H1 (cell line): Measurements from ENCODE around the gene WDR7. TPM values are rescaled to one million over a fixed set of nuclear protein-coding genes. Genes with fewer than 3 reads are reported as not detected.

Source experiments
- CTCF ChIA-PET: fragments of 300-600 bp; sonication (Branson Sonifier 250); formaldehyde crosslinking; loops from one replicate; lab custom pipeline; 2021; ENCODE audit not compliant: partially characterized antibody; lab: Charles Lee
- POLR2A ChIA-PET: fragments of 300-600 bp; sonication (Branson Sonifier 250); formaldehyde crosslinking; loops from one replicate; lab custom pipeline; 2021; ENCODE audit warnings: inconsistent platforms; ENCODE audit not compliant: partially characterized antibody; lab: Charles Lee
- DNase-seq, 2 experiments: peaks; one replicate each; pipeline versions ENCODE4 v3.0.0 to v3.0.0-alpha.2; 2010 to 2022; ENCODE audit warnings: low spot score in 2 of 2, low read depth in 1 of 2, mixed read lengths in 1 of 2
- FAIRE-seq: peaks from 2 replicates; lab custom pipeline; 2011; peaks lifted over from hg19 to GRCh38; lab: Jason Lieb, UNC
- H2AFZ ChIP-seq: 2 replicates; pipeline ENCODE4 v1.8.1; 2012; ENCODE audit warnings: low read length, inconsistent platforms
- H2AK5ac ChIP-seq: 2 replicates; pipeline ENCODE4 v1.6.1; 2013; ENCODE audit warnings: low read depth, low read length
- H2BK120ac ChIP-seq: replicated peaks from 2 replicates; pipeline ENCODE3; 2013; ENCODE audit warnings: low read depth, low read length, inconsistent platforms
- H2BK12ac ChIP-seq: 2 replicates; pipeline ENCODE4 v1.6.1; 2013; ENCODE audit warnings: low read depth, low read length
- H2BK15ac ChIP-seq: 2 replicates; pipeline ENCODE4 v1.6.1; 2013; ENCODE audit warnings: low read length
- H2BK20ac ChIP-seq: 2 replicates; pipeline ENCODE4 v1.6.1; 2013; ENCODE audit warnings: low read length
- H2BK5ac ChIP-seq: 2 replicates; pipeline ENCODE4 v1.6.1; 2013; ENCODE audit warnings: low read depth, low read length
- H3K14ac ChIP-seq: 2 replicates; pipeline ENCODE4 v1.6.1; 2013; ENCODE audit warnings: inconsistent platforms; ENCODE audit not compliant: insufficient read length
- H3K18ac ChIP-seq: 2 replicates; pipeline ENCODE4 v1.6.1; 2013; ENCODE audit warnings: low read length; ENCODE audit errors: extremely low read depth
- H3K23ac ChIP-seq: 2 replicates; pipeline ENCODE4 v1.6.1; 2013; ENCODE audit warnings: inconsistent platforms; ENCODE audit not compliant: insufficient read length
- H3K23me2 ChIP-seq: 2 replicates; pipeline ENCODE4 v1.6.1; 2013; ENCODE audit warnings: low read depth, low read length
- H3K27ac ChIP-seq: 2 replicates; pipeline ENCODE4 v1.6.1; 2011; ENCODE audit warnings: low read depth, low read length, inconsistent platforms
- H3K27me3 ChIP-seq, 4 experiments: replicated peaks in 1 of 4; 1 replicate in 1 of 4; 2 replicates in 3 of 4; pipeline versions ENCODE4 v1.6.1 to v1.8.1; 2011 to 2013; ENCODE audit warnings: low read length in 3 of 4, mild to moderate bottlenecking in 3 of 4, inconsistent platforms in 2 of 4, mixed read lengths in 2 of 4, moderate library complexity in 1 of 4; ENCODE audit not compliant: control insufficient read depth in 3 of 4, insufficient read depth in 3 of 4; ENCODE audit errors: extremely low read depth in 1 of 4
- H3K36me3 ChIP-seq, 4 experiments: 2 replicates each; pipeline versions ENCODE4 v1.6.1 to v1.8.1; 2011 to 2013; ENCODE audit warnings: mild to moderate bottlenecking in 4 of 4, low read length in 3 of 4, moderate library complexity in 2 of 4, control low read depth in 1 of 4, inconsistent platforms in 1 of 4; ENCODE audit not compliant: insufficient read depth in 4 of 4, control insufficient read depth in 2 of 4
- H3K4ac ChIP-seq: replicated peaks from 2 replicates; pipeline ENCODE3; 2013; ENCODE audit warnings: low read length, low read depth, mixed read lengths, inconsistent platforms; ENCODE audit not compliant: insufficient read length
- H3K4me1 ChIP-seq, 4 experiments: replicated peaks in 1 of 4; 1 replicate in 1 of 4; 2 replicates in 3 of 4; pipeline versions ENCODE4 v1.6.1 to v1.8.1; 2011 to 2013; ENCODE audit warnings: low read length in 3 of 4, inconsistent platforms in 2 of 4, mixed read lengths in 1 of 4; ENCODE audit not compliant: insufficient read depth in 4 of 4, control insufficient read depth in 3 of 4
- H3K4me2 ChIP-seq, 2 experiments: 2 replicates each; pipeline versions ENCODE4 v1.6.1 to v1.8.1; 2011 to 2013; ENCODE audit warnings: low read depth in 2 of 2, low read length in 2 of 2, control low read depth in 1 of 2, inconsistent platforms in 1 of 2, mild to moderate bottlenecking in 1 of 2; ENCODE audit not compliant: insufficient read depth in 1 of 2
- H3K4me3 ChIP-seq, 4 experiments: fragments of 200-600, 300-600 bp in 1 of 4; sonication (generic), shearing (Covaris generic), sonication (Bioruptor Twin) in 1 of 4; 2 replicates each; pipeline versions ENCODE4 v1.5.1 to v1.8.1; 2011 to 2016; ENCODE audit warnings: low read length in 4 of 4, low read depth in 3 of 4, control low read depth in 2 of 4, inconsistent platforms in 2 of 4, mild to moderate bottlenecking in 2 of 4, mixed read lengths in 1 of 4, moderate library complexity in 1 of 4; ENCODE audit not compliant: insufficient read depth in 2 of 4; ENCODE audit errors: extremely low read depth in 1 of 4
- H3K56ac ChIP-seq: replicated peaks from 2 replicates; pipeline ENCODE3; 2013; ENCODE audit warnings: low read depth, mild to moderate bottlenecking, mixed read lengths, low read length, inconsistent platforms; ENCODE audit not compliant: insufficient read length
- H3K79me1 ChIP-seq: 2 replicates; pipeline ENCODE4 v1.6.1; 2013; ENCODE audit warnings: low read depth, low read length, control low read depth
- H3K79me2 ChIP-seq, 2 experiments: 2 replicates each; pipeline versions ENCODE4 v1.6.1 to v1.8.1; 2012 to 2013; ENCODE audit warnings: low read length in 2 of 2, mild to moderate bottlenecking in 2 of 2, inconsistent platforms in 1 of 2; ENCODE audit not compliant: insufficient read depth in 2 of 2, control insufficient read depth in 1 of 2
- H3K9ac ChIP-seq, 4 experiments: replicated peaks in 1 of 4; 1 replicate in 1 of 4; 2 replicates in 3 of 4; pipeline versions ENCODE4 v1.6.1 to v1.8.1; 2011 to 2013; ENCODE audit warnings: low read depth in 3 of 4, low read length in 3 of 4, control low read depth in 2 of 4, mild to moderate bottlenecking in 2 of 4, moderate library complexity in 2 of 4, inconsistent platforms in 1 of 4; ENCODE audit errors: extremely low read depth in 1 of 4
- H3K9me3 ChIP-seq, 2 experiments: 2 replicates each; pipeline versions ENCODE4 v1.6.1 to v1.8.1; 2012 to 2013; ENCODE audit warnings: mild to moderate bottlenecking in 2 of 2, moderate library complexity in 2 of 2, control low read depth in 1 of 2, inconsistent platforms in 1 of 2, low read depth in 1 of 2, low read length in 1 of 2, mixed read lengths in 1 of 2; ENCODE audit not compliant: insufficient read depth in 2 of 2
- H4K20me1 ChIP-seq, 2 experiments: replicated peaks in 1 of 2; 2 replicates each; pipeline versions ENCODE3 to v1.8.1; 2011 to 2013; ENCODE audit warnings: inconsistent platforms in 2 of 2, low read length in 2 of 2, mild to moderate bottlenecking in 1 of 2; ENCODE audit not compliant: insufficient read depth in 2 of 2, control insufficient read depth in 1 of 2
- H4K5ac ChIP-seq: 2 replicates; pipeline ENCODE4 v1.6.1; 2013; ENCODE audit warnings: low read length, low read depth, mixed read lengths, inconsistent platforms; ENCODE audit not compliant: insufficient read length
- H4K8ac ChIP-seq: 2 replicates; pipeline ENCODE4 v1.8.0; 2013; ENCODE audit warnings: mild to moderate bottlenecking, moderate library complexity, low read length, inconsistent platforms; ENCODE audit not compliant: insufficient read depth; ENCODE audit errors: extremely low read depth
- H4K91ac ChIP-seq: replicated peaks from 2 replicates; pipeline ENCODE3; 2013; ENCODE audit warnings: low read length, mixed read lengths, inconsistent platforms; ENCODE audit not compliant: insufficient read length
- ASH2L ChIP-seq: fragments of 200-600, 300-600 bp; sonication (generic); IDR thresholded peaks from one replicate; pipeline ENCODE4 v1.7.1; 2017; ENCODE audit warnings: low read length
- CEBPB ChIP-seq: IDR thresholded peaks from 2 replicates; pipeline ENCODE4 v1.6.1; 2012; ENCODE audit warnings: low read depth, low read length
- CTCF ChIP-seq, 3 experiments: IDR thresholded peaks; 1 replicate in 2 of 3; 2 replicates in 1 of 3; pipeline versions ENCODE4 v1.5.1 to v1.6.1; 2011; ENCODE audit warnings: low read length in 3 of 3, mild to moderate bottlenecking in 3 of 3, inconsistent platforms in 2 of 3, low read depth in 1 of 3, moderate library complexity in 1 of 3; ENCODE audit not compliant: insufficient read depth in 1 of 3; ENCODE audit errors: control extremely low read depth in 1 of 3
- MAFK ChIP-seq: IDR thresholded peaks from 2 replicates; pipeline ENCODE4 v1.6.1; 2012; ENCODE audit warnings: low read depth, mild to moderate bottlenecking, improper control_type of control experiment, low read length
- POU5F1 ChIP-seq: IDR thresholded peaks from 2 replicates; pipeline ENCODE4 v1.6.1; 2011; ENCODE audit warnings: low read depth, mild to moderate bottlenecking, low read length, moderate library complexity
- TAF7 ChIP-seq: optimal IDR thresholded peaks from 2 replicates; pipeline ENCODE3; 2011; ENCODE audit warnings: low read depth, mild to moderate bottlenecking, inconsistent platforms, low read length, moderate library complexity, borderline replicate concordance
- TEAD4 ChIP-seq: IDR thresholded peaks from 2 replicates; pipeline ENCODE4 v1.6.1; 2012; ENCODE audit warnings: low read depth, low read length, inconsistent platforms, mixed read lengths
- USF2 ChIP-seq: IDR thresholded peaks from 2 replicates; pipeline ENCODE4 v1.6.1; 2011; ENCODE audit warnings: low read length, improper control_type of control experiment
- ZNF274 ChIP-seq: IDR thresholded peaks from 2 replicates; pipeline ENCODE4 v1.7.0; 2012; ENCODE audit warnings: low read length, borderline replicate concordance; ENCODE audit errors: extremely low read depth
- WGBS, 2 experiments: shearing (Covaris generic) in 1 of 2; methylation state at CpG; one replicate each; pipeline versions ENCODE4 v1.1.6 to v1.1.7; 2013 to 2015; ENCODE audit warnings: low lambda C conversion rate in 2 of 2, mixed read lengths in 2 of 2, inconsistent platforms in 1 of 2, low coverage in 1 of 2, missing lambda C conversion rate in 1 of 2; ENCODE audit not compliant: insufficient replicate concordance in 2 of 2, insufficient coverage in 1 of 2, insufficient read length in 1 of 2; ENCODE audit errors: extremely low coverage in 1 of 2, missing lambda C conversion rate in 1 of 2; 5-methylcytosine and 5-hydroxymethylcytosine counted together
- polyA plus RNA-seq, 7 experiments: library from polyadenylated mRNA; depleted of rRNA in 3 of 7; stranded (reverse) in 5 of 7; unstranded in 2 of 7; fragments of >200 nt in 5 of 7; fragments of 200-250 nt in 2 of 7; gene quantifications; 1 replicate in 5 of 7; 2 replicates in 1 of 7; 4 replicates in 1 of 7; pipeline versions ENCODE4 v1.2.1 to v1.2.3, GENCODE V29; 2011 to 2013; ENCODE audit warnings: missing spikeins in 2 of 7, mixed read lengths in 2 of 7
- total RNA-seq: library from RNA; stranded (reverse); fragmentation: NEBNext Ultra II Directional; extraction: Animal tissue kit (Norgen Biotek cat#: 25700); gene quantifications from 2 replicates; pipeline ENCODE4 v1.2.1, GENCODE V29; 2021

Gene WDR7
- total and polyA plus RNA-seq, 2 of the 8 experiments (the other 6 are each of a cell fraction or from before 2014, with no cell fraction given) = 5.5 to 15.2 TPM

GRCh38 chr18:57040175-57040574 lies 389.0 kb downstream of the WDR7 start:
- no peaks in the 10 kb centered on the region for H3K36me3 ChIP-seq
- no peaks in the 10 kb centered on the region for H3K4me1 ChIP-seq
- H3K9me3 ChIP-seq = no peaks in the 10 kb centered on the region
- TF ChIP-seq POU5F1 (no peak), MAFK (no peak), USF2 (no peak), CEBPB (no peak), TAF7 (no peak), TEAD4 (no peak), ASH2L (no peak), ZNF274 (no peak), CTCF (IDR thresholded peaks at IDR 0.05; ENCODE audit: control extremely low read depth in 1 of 3, insufficient read depth in 1 of 3, low read depth in 1 of 3, low read length in 3 of 3) (no peak)
- TF ChIP-seq, all 59 proteins: peak for 0
- DNase-seq (no peak), FAIRE-seq (no peak)
- no peak overlapping the region for H2BK15ac ChIP-seq
- no peak overlapping the region for H2AK5ac ChIP-seq
- POLR2A ChIA-PET = no interaction called here
- no peak overlapping the region for H2BK5ac ChIP-seq
- no peak overlapping the region for H3K4ac ChIP-seq
- H3K14ac ChIP-seq = no peak overlapping the region
- no peak overlapping the region for H2BK20ac ChIP-seq
- H4K5ac ChIP-seq = no peak overlapping the region
- H3K56ac ChIP-seq = no peak overlapping the region
- H4K91ac ChIP-seq = no peak overlapping the region
- H4K20me1 ChIP-seq = no peaks in the 10 kb centered on the region
- H2BK12ac ChIP-seq = no peak overlapping the region
- H3K23me2 ChIP-seq = no peaks in the 10 kb centered on the region
- no peak overlapping the region for H2AFZ ChIP-seq
- no peaks in the 10 kb centered on the region for H3K27me3 ChIP-seq
- CTCF ChIA-PET = interaction anchor here (2.3 kb wide), 1 partner anchor 10 kb away, joined by 7 read pairs; no protein-coding TSS in a partner anchor
- H3K23ac ChIP-seq = no peak overlapping the region
- no peaks in the 10 kb centered on the region for H3K79me1 ChIP-seq
- H3K18ac ChIP-seq = no peak overlapping the region
- WGBS, 2 experiments = 58% methylated on average over 3 of the region's 3 CpGs; no CpG with 5 or more reads in 1 of the 2 experiments
- no peaks in the 10 kb centered on the region for H3K79me2 ChIP-seq
- H3K27ac ChIP-seq = no peak overlapping the region
- no peak overlapping the region for H3K9ac ChIP-seq
- peak overlapping the region; percentile 81; the same call in 1 of the 2 replicates for H4K8ac ChIP-seq
- no peak overlapping the region for H3K4me2 ChIP-seq
- H3K4me3 ChIP-seq = no peak overlapping the region
- H2BK120ac ChIP-seq = no peak overlapping the region
